NCI-H1092 (cell line): ENCODE results near the gene IL6.
A peak's percentile ranks its signal among the peaks of the same experiment; 100 is the strongest.
"Not testable (repeated sequence)": the region's sequence is repeated elsewhere in the genome, so short reads cannot be mapped to it uniquely, and the experiment has no call there.

ENCODE experiments used
- DNase-seq: peaks from one replicate; lab custom pipeline; 2025; lab: John Stamatoyannopoulos, UW

The IL6 gene

DNA sequence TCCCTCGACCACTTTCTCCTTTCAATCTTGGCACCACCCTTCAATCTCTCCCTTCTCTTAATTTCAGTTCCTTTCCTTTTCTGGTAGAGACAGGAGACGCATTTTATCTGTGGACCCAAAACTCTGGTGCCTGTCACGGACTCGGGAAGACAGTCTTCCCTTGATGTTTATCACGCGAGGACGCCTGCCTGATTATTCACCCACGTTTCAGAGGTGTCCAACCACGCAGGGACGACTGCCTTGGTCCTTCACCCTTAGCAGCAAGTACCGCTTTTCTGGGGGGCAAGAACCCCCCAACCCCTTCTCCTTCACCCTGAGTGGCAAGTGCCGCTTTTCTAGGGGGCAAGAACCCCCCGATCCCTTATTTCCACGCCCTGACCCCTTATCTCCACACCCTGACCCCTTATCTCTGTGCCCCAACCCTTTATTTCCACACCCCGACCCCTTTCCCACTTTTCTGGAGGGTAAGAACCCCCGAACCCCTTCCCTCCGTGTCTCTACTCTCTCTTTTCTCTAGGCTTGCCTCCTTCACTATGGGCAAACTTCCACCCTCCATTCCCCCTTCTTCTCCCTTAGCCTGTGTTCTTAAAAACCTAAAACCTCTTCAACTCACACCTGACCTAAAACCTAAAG is 22.9 kb upstream of the IL6 start:
- not testable (repeated sequence) for DNase-seq

DNA sequence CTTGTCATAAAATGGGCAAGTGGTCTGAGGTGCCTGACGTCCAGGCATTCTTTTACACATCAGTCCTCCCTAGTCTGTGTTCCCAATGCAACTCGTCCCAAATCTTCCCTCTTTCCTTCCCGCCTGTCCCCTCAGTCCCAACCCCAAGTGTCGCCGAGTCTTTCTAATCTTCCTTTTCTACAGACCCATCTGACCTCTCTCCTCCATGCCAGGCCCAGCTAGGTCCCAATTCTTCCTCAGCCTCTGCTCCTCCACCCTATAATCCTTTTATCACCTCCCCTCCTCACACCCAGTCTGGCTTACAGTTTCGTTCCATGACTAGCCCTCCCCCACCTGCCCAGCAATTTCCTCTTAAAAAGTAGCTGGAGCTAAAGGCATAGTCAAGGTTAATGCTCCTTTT is 22.3 kb upstream of the IL6 start:
- not testable (repeated sequence) for DNase-seq

DNA sequence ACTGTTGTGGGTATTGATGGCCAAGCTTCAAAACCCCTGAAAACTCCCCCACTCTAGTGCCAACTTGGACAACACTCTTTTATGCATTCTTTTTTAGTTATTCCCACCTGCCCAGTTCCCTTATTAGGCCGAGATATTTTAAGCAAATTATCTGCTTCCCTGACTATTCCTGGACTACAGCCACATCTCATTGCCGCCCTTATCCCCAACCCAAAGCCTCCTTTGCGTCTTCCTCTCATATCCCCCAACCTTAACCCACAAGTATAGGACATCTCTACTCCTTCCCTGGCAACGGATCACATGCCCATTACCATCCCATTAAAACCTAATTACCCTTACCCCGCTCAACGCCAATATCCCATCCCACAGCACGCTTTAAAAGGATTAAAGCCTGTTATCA is 21.1 kb upstream of the IL6 start:
- not testable (repeated sequence) for DNase-seq

DNA sequence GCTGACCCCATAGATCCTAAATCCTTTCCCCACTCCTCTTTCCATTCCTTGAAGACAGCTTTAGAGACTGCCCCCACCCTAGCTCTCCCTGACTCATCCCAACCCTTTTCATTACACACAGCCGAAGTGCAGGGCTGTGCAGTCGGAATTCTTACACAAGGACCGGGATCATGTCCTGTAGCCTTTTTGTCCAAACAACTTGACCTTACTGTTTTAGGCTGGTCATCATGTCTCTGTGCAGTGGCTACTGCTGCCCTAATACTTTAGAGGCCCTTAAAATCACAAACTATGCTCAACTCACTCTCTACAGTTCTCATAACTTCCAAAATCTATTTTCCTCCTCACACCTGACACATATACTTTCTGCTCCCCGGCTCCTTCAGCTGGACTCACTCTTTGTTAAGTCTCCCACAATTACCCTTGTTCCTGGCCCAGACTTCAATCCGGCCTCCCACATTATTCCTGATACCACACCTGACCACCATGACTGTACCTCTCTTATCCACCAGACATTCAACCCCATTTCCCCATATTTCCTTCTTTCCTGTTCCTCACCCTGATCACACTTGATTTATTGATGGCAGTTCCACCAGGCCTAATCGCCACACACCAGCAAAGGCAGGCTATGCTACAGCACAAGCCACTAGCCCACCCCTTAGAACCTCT is 19.8 kb upstream of the IL6 start:
- not testable (repeated sequence) for DNase-seq

DNA sequence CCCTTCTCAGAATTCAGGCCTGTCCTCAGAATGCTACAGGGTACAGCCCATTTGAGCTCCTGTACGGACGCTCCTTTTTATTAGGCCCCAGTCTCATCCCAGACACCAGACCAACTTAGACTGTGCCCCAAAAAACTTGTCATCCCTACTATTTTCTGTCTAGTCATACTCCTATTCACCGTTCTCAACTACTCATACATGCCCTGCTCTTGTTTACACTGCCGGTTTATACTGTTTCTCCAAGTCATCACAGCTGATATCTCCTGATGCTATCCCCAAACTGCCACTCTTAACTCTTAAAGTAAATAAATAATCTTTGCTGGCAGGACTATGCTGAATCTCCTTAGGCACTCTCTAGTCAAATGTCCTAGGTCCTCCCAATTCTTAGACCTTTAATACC is 18.8 kb upstream of the IL6 start:
- not testable (repeated sequence) for DNase-seq

DNA sequence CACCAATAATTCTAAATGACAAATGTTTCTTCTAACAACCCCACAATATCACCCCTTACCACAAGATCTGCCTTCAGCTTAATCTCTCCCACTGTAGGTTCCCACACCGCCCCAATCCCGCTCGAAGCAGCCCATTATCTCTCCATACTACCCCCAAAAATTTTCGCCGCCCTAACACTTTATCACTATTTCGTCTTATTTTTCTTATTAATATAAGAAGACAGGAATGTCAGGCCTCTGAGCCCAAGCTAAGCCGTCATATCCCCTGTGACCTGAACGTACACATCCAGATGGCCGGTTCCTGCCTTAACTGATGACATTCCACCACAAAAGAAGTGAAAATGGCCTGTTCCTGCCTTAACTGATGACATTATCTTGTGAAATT is 18.3 kb upstream of the IL6 start:
- DNase-seq, result not testable (repeated sequence)

DNA sequence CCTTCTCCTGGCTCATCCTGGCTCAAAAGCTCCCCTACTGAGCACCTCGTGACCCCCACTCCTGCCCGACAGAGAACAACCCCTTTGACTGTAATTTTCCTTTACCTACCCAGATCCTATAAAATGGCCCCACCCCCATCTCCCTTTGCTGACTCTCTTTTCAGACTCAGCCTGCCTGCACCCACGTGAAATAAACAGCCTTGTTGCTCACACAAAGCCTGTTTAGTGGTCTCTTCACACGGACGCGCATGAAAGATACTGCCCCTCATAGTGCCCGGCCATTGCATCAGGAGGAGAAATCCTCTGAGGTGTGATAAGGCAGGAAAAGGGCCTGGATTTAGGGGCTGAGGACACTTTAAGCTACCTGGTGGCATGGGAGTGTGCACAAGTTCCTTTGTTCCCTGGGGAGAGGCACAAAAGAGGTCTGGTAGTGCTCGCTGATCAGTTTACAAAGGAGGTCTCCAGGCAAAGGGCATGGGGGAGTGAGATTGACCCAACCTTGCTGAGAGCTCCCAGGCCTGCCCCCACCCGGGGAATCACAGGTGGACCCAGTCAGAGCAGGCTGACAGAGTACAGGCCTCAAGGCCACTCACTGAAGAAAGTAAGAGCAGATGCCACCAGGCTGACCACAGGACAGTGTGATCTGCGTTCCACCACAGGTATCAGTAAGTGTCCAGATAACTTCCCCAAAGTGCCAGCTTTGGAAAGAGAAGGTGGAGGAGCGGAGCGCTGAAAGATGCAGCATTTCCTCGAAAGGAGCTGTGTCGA is 17.8 kb upstream of the IL6 start:
- DNase-seq, result not testable (repeated sequence)

DNA sequence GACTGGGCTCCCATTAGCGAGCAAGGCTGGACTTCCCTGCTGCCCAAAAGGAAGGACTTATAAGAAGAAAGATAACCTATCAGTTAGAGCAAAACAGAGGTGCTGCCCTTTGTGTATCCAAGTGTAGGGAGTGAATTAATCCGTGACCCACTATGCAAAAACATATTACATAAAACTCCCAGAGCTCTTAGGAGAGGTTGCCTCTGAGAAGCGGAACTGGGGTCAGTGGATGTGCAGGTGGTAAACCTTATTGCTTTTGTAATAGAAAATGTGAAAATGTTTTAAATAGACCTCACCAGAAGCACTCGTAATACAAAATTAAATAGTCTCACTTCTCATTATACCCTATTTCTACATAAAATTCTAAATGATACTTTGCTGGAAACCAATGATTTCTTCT is 17.1 kb upstream of the IL6 start:
- no peak for DNase-seq

DNA sequence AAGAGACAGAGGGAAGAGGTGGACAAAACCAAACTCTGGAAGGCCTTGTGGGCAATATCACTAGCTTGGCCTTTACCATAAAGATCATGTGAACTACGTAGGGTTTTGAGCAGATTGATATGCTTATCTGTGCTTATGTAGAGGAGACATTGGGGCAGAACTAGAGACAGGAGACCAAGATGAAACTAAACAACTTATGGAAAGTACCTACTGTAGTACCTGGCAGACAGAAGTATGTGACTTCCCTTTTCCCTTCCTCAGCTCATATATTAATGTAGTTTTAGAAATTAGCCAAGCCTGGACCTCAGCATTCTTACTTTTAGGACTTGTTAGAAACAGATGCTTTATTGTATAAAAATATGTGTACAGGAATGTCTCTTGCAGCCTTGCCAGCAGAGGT is 14.0 kb upstream of the IL6 start:
- no peak for DNase-seq

DNA sequence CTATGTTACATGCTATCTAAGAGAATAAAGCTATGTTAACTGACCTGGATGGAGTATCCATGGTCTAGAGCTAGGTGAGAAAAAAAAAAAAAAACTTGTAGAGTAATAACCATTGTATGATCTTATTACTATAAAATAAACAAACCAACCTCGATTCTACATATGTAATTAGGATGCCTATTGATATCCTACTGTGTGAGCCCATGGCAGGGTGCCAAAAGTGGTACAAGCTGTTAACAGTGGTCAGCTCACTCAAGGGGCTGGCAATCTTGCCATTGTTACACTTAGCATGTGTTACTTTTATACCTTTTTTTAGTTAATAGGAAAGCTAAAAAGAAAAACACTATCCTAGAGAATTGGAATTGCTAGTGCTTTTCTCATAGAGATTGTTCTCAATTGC is 13.5 kb upstream of the IL6 start:
- no peak for DNase-seq

DNA sequence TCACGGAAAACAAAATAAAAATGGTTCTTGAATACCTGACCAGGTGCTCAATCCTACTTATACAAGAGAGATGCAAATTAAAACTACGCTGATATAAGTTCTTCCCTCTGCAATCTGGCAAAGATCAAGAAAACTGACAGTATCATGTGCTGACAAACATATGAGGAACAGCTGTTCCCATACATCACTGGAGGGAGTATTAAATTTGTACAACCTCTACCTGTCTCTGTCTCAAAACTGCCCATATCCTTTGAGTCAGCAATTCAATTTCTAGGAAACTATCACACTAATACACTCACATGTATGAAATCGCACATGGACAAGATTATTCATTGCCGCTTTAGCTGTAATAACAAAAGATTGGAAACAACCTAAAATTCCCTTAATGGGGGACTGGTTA is 11.0 kb upstream of the IL6 start:
- DNase-seq, result no peak

DNA sequence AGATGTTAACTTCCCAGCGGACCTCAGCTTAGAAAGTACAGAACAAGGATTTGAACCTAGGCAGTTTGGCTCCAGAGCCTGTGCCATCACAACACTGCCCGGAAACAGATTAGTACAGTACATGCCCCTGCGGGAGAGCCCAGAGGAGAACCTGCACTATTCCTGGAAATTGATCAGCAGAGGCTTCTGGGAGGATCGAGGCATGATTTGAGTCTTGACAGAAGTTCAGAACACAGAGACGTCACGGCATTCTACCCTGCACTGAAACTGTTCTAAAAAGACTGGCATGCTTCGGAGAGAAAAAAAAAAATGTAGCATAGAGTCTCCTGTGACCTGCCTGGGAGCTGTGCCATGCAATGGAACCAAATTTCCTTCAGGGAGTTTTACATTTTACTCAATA is 9.2 kb upstream of the IL6 start:
- DNase-seq, result no peak

DNA sequence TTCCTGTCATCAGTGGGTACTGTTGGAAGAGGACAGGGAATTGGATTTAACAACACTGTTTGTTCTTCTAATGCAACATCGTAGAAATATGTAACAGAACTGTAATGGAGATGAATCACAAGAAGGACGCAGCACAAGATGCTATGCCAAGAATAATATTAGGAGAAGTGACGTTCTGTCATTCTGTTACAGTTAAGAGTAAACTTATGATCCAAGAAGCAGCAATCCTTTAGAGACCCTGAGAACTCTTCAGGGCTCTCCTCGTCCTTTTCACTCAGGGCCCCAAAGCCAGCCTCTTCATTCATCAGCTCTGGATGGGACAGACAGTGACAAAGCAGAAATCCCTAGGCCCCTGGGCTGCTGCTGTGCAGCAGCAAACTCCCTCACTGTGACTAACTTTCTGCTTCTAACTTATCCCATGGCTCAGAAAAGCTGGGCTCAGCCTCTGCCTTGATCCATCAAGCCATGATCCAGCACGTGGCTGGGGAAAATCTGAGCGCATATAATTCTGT is 8.7 kb upstream of the IL6 start:
- DNase-seq, result no peak

DNA sequence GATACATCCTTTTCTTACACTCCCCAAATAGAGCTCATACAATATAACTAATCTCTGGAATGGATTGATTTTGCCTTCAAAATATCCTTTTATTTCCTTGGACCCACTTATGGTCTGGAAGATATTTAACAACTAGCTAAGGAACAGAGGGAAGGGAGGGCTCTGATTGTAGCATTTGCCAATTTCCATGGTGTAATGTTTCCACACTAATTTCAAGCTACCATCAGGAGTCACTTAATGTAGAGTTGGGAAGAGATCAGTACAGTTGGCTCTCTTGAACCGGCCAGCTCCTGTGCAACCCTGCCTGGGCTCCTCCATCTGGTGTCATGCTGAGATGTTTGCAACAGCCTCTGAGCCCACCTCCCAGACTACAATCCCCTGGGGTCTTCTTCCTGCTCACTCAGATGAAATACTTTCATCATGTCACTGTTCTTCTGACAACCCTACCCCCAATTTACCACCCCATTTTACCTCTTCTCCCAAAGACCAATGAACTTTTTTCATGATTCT is 8.0 kb upstream of the IL6 start:
- no peak for DNase-seq

DNA sequence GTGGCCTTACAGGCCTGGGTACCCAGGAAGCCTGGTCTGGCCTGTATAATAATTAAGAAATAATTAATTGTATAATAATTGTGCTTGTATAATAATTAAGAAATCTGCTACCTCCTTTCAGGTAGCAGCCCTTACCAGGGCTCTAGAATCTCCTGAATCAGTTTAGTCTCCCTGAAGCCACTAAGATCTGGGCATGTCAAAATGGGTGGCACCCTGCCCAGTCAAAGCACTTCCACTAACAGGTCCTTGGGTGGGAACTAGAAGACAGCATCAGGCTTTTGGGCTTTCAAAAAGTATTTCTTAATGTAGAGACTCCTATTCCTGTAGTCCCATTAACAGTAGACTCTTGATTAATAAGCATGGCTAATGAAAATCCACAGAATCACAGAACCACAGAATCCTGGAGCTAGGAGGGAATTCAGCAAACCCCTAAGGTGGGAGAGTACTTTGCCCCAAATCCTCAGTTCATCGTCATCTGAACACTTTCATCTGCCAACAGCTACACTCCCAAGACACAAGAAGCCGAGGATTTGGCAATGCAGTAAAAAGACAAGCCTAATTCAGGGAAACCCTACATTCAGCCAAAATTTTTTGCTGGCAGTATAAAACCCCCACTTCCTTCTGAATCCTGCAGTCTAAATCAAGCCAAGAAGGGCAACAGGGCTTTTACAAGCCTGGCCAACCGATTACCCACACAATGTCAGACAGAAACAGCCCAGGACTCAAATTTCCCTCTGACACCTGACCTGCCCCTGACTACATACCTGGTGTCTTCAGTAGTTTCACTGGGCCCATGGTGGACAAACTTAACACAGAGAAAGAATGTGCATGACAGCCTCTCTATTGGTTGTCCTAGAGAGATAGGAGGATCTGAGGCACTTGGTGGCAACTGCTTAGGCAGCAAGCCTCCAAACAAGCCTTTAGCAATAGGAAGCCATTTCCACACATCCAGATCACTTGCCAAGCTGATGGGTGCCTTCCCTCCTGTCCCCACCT is 5.9 kb upstream of the IL6 start:
- DNase-seq, result no peak

DNA sequence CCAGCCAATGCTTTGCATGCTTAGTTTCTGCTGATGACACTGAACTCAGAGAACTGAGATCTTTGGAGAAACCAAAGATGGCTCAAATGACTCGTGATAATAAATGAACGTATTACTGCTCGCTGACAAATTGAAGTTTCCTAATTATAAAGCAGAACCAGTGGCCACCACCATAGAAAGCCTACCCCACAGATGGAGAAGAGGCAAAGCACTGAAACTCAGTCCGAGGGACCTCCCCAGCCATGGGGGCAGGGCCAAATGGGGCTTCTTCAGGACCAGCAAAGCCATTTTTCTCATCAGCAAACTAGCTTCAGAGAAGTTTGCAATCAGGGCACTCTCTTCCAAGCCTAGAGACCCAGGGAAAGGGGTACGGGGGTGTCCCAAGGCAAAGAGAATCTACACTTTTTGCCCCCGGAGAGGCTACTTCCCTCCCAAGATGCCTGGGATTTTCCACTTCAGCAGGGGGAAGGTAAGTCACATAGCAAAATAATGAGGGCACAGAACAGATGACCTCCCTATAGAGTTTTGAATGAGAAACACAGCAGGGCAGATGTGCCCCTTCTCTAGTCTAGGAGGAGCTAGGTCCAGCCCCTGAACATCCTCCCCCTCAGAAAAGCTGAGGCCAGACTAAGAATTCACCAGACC is 4.3 kb upstream of the IL6 start:
- DNase-seq, result no peak

DNA sequence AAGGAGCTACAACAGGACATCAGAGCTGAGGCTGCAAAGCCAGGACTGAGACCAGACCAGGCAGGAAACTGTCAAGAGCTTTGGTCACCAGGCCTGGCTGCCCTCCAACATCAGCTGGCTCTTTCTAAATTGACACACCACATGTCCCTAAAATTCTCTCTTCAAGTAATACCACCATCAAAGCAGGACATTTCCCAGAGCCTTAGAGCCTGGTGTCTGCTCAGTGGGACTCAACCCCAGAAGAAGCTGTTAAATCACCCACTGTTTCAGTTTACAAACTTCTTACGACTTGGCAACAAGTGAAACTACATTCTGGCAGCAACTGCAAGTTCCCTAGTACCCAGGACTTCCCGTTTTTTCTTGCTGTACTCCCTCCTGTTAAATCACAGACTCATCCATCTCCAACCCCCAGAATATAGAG is 3.8 kb upstream of the IL6 start:
- DNase-seq, result no peak

DNA sequence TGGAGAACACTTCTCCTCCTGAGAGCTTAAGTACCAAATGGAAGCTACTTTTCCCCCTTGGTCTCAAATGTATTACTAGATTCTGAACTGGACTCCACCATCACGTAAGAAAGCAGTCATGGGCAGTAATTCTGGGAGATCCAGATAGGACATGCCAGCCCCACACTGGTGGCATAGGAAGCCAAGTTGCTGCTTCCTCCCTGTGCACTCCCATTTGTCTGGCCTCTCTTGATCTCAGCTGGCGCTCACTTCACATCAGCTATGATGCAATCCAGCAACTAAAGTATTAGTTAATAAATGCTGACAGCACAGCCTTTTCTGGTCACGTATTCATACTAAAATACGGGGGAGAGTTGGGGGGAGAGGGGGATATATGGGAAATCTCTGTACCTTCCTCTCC is 3.4 kb upstream of the IL6 start:
- no peak for DNase-seq

DNA sequence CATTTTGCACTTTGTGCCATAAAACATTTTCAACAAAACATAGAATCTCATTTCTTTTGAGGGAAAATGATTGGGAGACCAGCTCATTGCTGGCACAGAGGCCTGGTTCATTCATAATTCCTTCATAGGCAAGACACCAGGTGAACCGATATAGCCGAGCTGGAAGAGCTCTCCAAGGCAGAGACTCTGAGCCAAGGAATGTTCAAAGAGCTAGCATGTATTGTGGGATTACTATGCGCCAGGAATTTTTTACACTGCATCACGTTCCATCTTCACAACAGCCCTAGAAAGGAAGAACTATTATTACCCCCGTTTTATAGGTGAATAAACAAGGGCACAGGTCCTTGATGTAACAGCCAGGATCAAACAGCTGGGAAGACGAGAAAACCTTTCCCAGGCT is 2.1 kb upstream of the IL6 start:
- DNase-seq, result no peak

DNA sequence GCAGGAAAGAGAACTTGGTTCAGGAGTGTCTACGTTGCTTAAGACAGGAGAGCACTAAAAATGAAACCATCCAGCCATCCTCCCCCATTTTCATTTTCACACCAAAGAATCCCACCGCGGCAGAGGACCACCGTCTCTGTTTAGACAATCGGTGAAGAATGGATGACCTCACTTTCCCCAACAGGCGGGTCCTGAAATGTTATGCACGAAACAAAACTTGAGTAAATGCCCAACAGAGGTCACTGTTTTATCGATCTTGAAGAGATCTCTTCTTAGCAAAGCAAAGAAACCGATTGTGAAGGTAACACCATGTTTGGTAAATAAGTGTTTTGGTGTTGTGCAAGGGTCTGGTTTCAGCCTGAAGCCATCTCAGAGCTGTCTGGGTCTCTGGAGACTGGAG is 1.4 kb upstream of the IL6 start:
- DNase-seq, result no peak

DNA sequence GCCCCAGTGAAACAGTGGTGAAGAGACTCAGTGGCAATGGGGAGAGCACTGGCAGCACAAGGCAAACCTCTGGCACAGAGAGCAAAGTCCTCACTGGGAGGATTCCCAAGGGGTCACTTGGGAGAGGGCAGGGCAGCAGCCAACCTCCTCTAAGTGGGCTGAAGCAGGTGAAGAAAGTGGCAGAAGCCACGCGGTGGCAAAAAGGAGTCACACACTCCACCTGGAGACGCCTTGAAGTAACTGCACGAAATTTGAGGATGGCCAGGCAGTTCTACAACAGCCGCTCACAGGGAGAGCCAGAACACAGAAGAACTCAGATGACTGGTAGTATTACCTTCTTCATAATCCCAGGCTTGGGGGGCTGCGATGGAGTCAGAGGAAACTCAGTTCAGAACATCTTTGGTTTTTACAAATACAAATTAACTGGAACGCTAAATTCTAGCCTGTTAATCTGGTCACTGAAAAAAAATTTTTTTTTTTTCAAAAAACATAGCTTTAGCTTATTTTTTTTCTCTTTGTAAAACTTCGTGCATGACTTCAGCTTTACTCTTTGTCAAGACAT is 574 bp upstream of the IL6 start:
- DNase-seq, result peak; percentile 50
